8988T (cell line): ENCODE data around the gene DENND5A.

Experiments used
- DNase-seq: peaks from one replicate; pipeline ENCODE4 v3.0.0; 2011

Gene DENND5A

DNA sequence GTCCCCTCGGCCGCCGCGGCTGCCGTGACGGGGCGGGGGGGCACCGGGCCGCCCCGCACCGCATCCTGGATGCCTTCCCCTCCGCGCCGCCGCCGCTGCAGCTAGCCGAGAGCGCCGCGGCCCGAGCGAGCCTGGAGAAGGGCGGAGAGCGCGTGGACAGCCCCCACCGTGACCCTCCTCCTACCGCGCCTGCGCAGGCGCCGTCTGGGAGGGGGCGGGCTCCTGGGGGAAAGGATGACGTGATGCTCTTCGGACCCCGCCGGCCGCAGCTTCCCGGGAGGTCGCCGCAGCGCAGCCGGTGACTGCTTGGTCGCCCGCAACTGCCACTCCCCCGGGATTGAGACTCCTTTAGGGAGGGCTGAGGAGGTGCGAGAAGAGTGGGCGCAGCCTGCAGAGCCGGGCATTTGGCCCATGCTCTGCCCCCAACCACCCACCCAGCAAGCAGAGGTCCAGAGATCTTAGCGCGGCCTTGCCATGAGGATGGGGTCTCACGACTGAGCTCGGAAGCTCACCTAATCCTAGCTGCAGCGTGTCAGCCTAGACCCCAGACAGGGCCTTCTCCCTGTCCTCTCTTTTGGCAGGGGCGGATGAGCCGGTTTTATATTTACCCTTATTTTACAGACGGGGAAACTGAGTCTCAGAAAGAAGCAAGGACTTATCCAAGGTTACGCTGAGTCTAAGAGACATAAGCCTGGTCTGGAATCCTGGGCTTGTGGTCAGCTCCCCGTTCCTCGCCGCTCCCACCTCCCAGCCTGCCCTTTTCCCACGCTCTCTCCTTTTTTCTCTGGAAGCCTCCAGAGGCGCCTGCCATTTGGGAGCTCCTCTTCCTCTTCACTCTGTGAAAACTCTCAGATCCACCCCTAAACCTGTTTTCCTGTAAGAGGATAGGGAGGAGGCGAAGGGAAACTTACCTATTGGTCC lies at the start of gene DENND5A:
Gene DENND5A (minus strand): TSS at position 140 of the 921 bp plus-strand sequence. CDS start 281 bp downstream, outside the sequence.
- peak; percentile 99 for DNase-seq

DNA sequence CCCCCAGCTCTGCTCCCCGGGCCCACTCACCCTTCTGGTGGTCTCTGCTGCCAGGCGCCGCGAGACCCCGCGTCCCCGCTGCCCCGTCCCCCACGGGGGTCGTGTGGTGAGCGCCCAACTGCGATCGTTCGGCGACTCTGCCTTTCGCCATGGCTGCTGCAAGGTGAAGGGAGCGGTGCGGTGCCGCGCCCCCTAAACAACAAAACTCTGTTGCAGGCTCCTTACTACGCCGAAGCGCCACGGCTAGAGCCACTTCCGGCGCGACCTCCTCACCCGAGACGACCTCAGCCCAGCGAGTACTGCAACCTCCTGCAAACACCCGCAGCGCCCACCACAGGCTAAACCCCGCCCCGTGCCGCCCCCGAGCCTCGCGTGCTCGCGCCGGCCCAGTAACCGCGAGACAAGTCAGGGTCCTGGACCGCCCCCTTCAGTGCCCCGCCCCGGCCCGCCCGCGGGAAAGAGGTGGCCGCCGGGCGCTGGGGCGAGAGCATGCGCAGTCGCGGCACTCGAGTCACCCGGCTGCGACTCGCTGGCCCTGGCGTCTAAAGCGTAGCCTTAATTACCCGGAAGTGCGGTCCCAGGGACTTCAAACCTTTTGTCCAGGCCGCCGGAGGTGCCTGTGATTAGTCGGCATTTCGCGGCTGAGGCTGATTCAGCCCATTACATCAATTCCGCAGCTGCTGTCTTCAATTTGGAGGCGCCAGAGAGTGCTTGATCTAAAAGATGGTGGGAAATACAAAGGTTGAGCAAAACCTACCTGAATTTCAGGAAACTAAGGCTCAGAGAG lies 49.3 kb upstream of the DENND5A start, which contains the start of gene TMEM41B:
Gene TMEM41B (minus strand): TSS at position 303 of the 787 bp plus-strand sequence. CDS start 152 bp downstream, at position 151.
- DNase-seq = peak; percentile 96

- peak; percentile 33 for DNase-seq
Observed at GRCh38 chr11:9313648-9314290, 48.6 kb upstream of the DENND5A start.

GRCh38 chr11:9310485-9311090 lies 45.4 kb upstream of the DENND5A start:
- DNase-seq = no peak

GRCh38 chr11:9304178-9304577 lies 39.0 kb upstream of the DENND5A start:
- DNase-seq = no peak

DNA sequence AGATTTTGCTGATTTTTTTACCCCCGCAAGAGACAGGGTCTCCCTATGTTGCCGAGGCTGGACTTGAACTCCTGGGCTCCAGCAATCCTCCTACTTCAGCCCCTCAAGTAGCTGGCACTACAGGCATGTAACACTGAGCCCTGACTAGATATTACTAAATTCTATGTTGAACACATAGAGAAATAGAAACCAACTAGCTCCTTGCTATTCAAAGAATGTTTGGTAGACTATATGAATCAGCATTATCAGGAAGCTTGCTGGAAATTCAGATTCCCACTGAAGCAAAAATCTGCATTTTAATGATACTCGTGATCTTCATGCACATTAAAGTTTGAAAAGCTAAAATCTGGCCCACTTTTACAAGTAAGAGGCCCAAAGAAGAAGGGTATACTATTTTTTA lies 37.3 kb upstream of the DENND5A start:
- DNase-seq = no peak

DNA sequence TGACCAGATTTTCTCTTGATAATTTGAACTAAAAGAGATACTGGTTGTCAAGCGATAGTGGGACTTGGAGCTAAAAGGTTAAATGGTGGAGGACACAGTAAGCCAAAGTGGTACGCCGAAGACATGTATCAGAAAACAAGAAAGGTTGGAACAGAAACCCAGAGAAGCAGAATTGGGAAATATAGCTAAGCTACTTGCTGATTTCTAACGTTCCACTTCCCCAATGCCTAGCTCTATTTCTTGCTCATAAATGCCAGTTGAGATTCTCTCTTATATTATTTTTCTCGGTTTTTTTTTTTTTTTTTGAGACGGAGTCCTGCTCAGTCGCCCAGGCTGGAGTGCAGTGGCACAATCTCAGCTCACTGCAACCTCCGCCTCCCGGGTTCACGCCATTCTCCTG lies 36.6 kb upstream of the DENND5A start:
- DNase-seq = no peak

GRCh38 chr11:9293646-9294045 lies 28.5 kb upstream of the DENND5A start:
- no peak for DNase-seq

- DNase-seq = no peak
Observed at GRCh38 chr11:9285850-9286587, 20.9 kb upstream of the DENND5A start.

DNA sequence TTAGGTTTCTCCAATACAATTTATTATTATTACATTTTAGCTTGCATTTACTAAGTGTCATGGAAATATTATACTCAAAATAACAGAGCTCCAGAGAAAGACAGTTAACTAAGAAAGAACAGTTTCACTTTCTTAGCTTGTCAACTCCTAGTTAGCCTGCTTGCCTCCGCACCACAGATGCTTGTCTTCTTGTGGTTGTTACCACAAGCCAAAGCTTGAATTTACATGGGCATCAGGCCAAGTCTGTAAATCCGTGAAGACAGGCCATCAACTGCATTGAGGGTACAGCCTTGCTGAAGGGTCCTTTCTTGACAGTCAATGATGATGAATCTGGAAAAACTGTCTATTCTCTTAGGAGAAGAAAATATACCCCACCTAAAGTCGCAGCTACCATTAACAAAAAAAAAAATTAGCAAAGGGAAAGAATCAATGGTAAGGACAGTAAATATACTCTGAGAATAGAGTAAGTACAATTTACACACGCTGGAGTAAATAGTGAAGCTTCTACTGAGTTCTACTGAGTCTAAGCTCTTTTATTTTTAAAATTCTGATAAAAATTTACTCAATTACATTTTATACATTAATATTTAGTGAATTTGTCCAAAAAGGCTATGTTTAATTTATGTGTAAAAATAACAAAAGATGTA lies 15.6 kb upstream of the DENND5A start:
- DNase-seq = no peak

- no peak for DNase-seq
Observed at GRCh38 chr11:9277176-9277575, 12.0 kb upstream of the DENND5A start.

- DNase-seq = peak; percentile 21
Observed at GRCh38 chr11:9276571-9276970, 11.4 kb upstream of the DENND5A start.

DNA sequence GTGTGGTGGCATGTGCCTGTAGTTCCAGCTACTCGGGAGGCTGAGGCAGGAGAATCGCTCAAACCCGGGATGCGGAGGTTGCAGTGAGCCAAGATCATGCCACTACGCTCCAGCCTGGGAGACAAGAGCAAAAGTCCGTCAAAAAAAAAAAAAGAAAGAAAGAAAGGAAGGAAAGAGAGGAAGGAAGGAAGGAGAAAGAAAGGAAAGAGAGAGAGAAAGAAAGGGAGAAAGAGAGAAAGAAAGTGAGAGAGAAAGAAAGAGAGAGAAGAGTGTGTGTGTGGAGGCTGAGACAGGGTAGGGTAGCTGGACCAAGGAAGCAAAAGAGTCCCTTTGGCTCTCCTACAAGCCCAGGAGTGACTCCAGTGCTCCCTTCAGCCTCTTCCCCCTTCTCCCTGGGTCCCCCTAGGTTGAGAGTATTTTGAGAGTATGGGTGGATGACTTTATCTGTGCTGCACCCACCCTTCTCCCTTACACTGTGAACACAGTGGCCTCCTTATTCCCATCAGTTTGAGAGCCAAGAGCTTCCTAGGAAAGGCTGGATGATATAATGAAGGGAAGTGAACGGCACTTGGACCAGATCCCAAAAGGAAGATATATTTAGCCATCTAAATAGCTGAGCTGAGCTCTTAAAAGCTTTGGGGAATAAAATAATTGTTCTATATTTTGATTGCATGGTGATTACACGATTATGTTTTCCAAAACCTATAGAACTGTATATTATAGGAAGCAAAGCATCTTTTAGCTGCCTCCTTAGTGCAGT lies 9.5 kb upstream of the DENND5A start:
- no peak for DNase-seq

DNA sequence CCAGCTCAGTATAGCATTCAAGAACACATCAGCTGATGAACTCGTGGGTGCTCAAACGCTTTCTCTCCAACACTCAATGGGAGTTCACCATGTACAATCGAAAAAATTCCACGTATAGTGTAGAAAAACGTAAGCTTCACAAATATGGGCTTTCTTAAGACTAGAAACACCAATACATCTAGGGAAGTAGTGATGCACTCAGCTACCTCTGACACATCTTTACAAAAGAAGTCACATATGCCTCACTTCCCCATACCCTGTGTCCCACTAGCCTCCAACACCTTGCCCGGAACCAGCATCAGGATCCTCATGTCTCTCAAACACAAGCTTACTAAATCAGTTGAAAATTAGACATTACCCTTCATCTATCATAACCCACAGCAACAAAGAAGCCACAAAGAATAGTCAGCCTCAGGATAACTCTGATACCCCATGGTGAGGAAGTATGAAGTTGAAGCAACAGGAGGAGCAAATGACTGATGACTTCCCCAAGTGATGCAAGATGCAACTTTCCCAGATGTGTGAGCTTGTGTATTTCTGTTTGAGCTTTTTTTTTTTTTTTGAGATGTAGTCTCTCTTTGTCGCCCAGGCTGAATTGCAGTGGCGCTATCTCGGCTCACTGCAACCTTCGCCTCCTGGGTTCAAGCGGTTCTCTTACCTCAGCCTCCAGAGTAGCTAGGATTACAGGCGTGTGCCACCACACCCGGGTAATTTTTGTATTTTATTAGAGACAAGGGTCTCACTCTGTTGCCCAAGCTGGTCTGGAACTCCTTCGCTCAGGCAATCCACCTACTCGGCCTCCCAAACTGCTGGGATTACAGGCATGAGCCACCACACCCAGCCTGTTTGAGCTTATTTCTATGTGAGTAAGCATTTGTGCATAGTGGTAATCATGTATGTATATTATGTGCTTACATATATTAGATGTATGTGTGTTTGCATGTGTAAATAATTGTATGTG lies 8.5 kb upstream of the DENND5A start:
- DNase-seq = no peak

DNA sequence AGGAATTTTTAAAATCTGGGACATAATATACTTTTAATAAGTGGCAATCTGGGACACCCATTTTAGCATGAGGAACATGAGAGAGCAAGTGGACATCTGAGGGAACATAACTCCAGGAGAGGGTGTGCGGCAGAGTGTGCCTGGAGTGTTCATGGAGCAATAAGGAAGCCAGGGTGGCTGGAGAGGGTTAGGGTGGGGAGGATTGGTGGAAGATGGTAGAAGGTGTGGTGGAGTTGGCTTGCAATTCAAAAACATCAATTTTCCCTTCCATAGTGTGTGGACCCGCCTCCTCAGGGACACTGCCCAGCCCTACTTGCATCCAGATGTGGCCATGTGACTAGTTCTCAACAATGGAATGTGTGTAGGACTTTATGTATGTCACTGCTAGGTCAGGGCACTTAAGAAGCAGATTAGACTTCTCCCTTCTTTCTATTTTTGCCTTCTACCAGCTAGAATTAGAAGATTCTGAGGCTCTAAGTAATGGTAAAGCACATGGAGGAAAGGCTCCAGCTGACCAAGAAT lies 4.4 kb upstream of the DENND5A start:
- DNase-seq = no peak

DNA sequence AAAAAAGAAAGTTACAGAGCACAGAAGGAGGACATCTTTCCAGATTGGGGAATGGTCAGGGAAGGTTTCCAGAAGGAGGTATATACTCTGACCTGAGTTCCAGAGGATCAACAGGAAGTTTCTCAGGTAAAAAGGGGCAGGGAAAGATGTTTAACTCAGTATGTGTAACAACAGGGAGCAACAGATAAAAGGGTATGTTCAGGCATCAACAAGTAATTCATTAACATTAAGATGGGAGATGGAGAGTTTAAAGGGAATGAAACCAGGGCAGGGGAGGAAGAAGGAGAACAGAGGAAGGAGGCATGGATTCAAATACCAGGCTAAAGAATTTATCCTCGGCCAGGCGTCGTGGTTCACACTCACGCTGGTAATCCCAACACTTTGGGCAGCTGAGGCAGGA lies 2.5 kb upstream of the DENND5A start:
- no peak for DNase-seq

GRCh38 chr11:9266926-9267325 lies 1.8 kb upstream of the DENND5A start:
- no peak for DNase-seq

- no peak for DNase-seq
Observed at GRCh38 chr11:9266132-9266736, 1.1 kb upstream of the DENND5A start.
